Hepatocyte (in vitro differentiated cells): ENCODE results near the gene LPP. TPM values are rescaled to one million over a fixed set of nuclear protein-coding genes. Genes with fewer than 3 reads are reported as not detected.

Experiments
- DNase-seq: peaks from one replicate; pipeline ENCODE4 v3.0.0-alpha.2; 2016; ENCODE audit warnings: low spot score
- H2AFZ ChIP-seq: fragments of 200-600 bp; sonication (generic); 2 replicates; pipeline ENCODE4 v1.6.0; 2016; ENCODE audit warnings: antibody characterized with exemption, mild to moderate bottlenecking
- H3K27ac ChIP-seq: fragments of 200-600 bp; sonication (generic); 2 replicates; pipeline ENCODE4 v1.5.1; 2016; ENCODE audit warnings: mild to moderate bottlenecking
- H3K27me3 ChIP-seq: fragments of 200-600 bp; sonication (generic); 2 replicates; pipeline ENCODE4 v1.6.1; 2016
- H3K36me3 ChIP-seq: fragments of 200-600 bp; sonication (generic); replicated peaks from 2 replicates; pipeline ENCODE4 v1.5.1; 2016; ENCODE audit warnings: low read depth; ENCODE audit not compliant: insufficient read depth
- H3K4me1 ChIP-seq: fragments of 200-600 bp; sonication (generic); 2 replicates; pipeline ENCODE4 v1.5.1; 2016; ENCODE audit warnings: mild to moderate bottlenecking, moderate library complexity; ENCODE audit not compliant: insufficient read depth
- H3K4me2 ChIP-seq: fragments of 200-600 bp; sonication (generic); 2 replicates; pipeline ENCODE4 v1.6.0; 2016
- H3K4me3 ChIP-seq: fragments of 200-600 bp; sonication (generic); 2 replicates; pipeline ENCODE4 v1.5.1; 2016; ENCODE audit warnings: mild to moderate bottlenecking
- H3K79me2 ChIP-seq: fragments of 200-600 bp; sonication (generic); 2 replicates; pipeline ENCODE4 v1.6.0; 2017; ENCODE audit warnings: mild to moderate bottlenecking
- H3K9me2 ChIP-seq: fragments of 200-600 bp; sonication (generic); replicated peaks from 2 replicates; pipeline ENCODE4 v1.6.0; 2017; ENCODE audit warnings: mild to moderate bottlenecking; ENCODE audit not compliant: insufficient read depth
- H3K9me3 ChIP-seq: fragments of 200-600 bp; sonication (generic); 2 replicates; pipeline ENCODE4 v1.5.1; 2016; ENCODE audit warnings: low read depth, mild to moderate bottlenecking
- H4K20me1 ChIP-seq: fragments of 200-600 bp; sonication (generic); 2 replicates; pipeline ENCODE4 v1.6.0; 2016; ENCODE audit warnings: mild to moderate bottlenecking; ENCODE audit not compliant: insufficient read depth, poor library complexity, severe bottlenecking
- EZH2 ChIP-seq: fragments of 200-600 bp; sonication (generic); IDR thresholded peaks from 2 replicates; pipeline ENCODE4 v1.6.1; 2016; ENCODE audit warnings: antibody characterized with exemption, mild to moderate bottlenecking, borderline replicate concordance
- EZH2phosphoT487 ChIP-seq: fragments of 200-600 bp; sonication (generic); IDR thresholded peaks from one replicate; pipeline ENCODE4 v1.6.1; 2018; ENCODE audit warnings: antibody characterized with exemption, mild to moderate bottlenecking, low read depth, moderate library complexity; ENCODE audit not compliant: unreplicated experiment, severe bottlenecking
- WGBS: methylation state at CpG from one replicate; pipeline ENCODE4 v1.1.6; 2016; ENCODE audit warnings: low lambda C conversion rate; ENCODE audit errors: missing lambda C conversion rate; 5-methylcytosine and 5-hydroxymethylcytosine counted together
- polyA plus RNA-seq: library from polyadenylated mRNA; unstranded; fragments of >200 nt; fragmentation: Nextera tagmentation; extraction: Ambion mirVana; gene quantifications from 2 replicates; pipeline ENCODE4 v1.2.1, GENCODE V29; 2016
- total RNA-seq: library from RNA; depleted of rRNA; stranded (reverse); fragments of >200 nt; gene quantifications from 2 replicates; pipeline ENCODE4 v1.2.3, GENCODE V29; 2014
- TF ChIP-seq, protein P1 (sequence below): fragments of 200-600 bp; sonication (generic); IDR thresholded peaks from 2 replicates; pipeline ENCODE4 v1.5.1; 2016; ENCODE audit warnings: antibody characterized with exemption, mild to moderate bottlenecking; ENCODE audit not compliant: poor library complexity

LPP gene
- total and polyA plus RNA-seq, 2 experiments from 2014 or later = 53.2 to 73.8 TPM

DNA sequence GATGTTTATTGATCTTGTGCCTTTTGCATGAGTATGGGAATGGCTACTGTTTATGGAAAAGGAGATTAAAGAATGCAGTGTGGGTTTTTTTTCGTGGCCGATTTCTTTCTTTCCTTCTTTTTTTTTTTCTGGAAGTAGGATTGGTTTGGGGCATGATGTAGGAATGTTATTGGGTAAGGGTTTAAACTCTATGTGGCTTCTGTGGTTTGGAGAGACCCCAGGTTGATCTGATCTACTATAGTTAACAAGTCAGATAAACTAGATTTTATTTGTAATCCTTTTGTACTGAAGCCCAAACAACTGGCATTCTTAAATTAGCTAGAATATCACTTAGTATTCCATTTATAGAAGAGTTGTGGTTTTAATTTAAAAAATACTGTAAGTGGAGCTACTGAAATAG, 304.8 kb downstream of the LPP start:
- H3K79me2 ChIP-seq = peaks cover 39% of the 10 kb centered on the region
- no peaks in the 10 kb centered on the region for H3K9me3 ChIP-seq
- no peaks in the 10 kb centered on the region for H4K20me1 ChIP-seq
- no peak overlapping the region for H2AFZ ChIP-seq
- DNase-seq = no peak
- H3K27ac ChIP-seq = no peak overlapping the region
- H3K4me3 ChIP-seq = no peak overlapping the region
- TF ChIP-seq, protein P1, sequence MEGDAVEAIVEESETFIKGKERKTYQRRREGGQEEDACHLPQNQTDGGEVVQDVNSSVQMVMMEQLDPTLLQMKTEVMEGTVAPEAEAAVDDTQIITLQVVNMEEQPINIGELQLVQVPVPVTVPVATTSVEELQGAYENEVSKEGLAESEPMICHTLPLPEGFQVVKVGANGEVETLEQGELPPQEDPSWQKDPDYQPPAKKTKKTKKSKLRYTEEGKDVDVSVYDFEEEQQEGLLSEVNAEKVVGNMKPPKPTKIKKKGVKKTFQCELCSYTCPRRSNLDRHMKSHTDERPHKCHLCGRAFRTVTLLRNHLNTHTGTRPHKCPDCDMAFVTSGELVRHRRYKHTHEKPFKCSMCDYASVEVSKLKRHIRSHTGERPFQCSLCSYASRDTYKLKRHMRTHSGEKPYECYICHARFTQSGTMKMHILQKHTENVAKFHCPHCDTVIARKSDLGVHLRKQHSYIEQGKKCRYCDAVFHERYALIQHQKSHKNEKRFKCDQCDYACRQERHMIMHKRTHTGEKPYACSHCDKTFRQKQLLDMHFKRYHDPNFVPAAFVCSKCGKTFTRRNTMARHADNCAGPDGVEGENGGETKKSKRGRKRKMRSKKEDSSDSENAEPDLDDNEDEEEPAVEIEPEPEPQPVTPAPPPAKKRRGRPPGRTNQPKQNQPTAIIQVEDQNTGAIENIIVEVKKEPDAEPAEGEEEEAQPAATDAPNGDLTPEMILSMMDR = no peak
- no peak for TF ChIP-seq EZH2phosphoT487
- no peak for TF ChIP-seq EZH2
- H3K9me2 ChIP-seq = no peaks in the 10 kb centered on the region
- no peak overlapping the region for H3K4me2 ChIP-seq
- H3K4me1 ChIP-seq = no peaks in the 10 kb centered on the region
- WGBS = 94% methylated on average over 2 of the region's 2 CpGs
- no peaks in the 10 kb centered on the region for H3K36me3 ChIP-seq
- no peaks in the 10 kb centered on the region for H3K27me3 ChIP-seq

DNA sequence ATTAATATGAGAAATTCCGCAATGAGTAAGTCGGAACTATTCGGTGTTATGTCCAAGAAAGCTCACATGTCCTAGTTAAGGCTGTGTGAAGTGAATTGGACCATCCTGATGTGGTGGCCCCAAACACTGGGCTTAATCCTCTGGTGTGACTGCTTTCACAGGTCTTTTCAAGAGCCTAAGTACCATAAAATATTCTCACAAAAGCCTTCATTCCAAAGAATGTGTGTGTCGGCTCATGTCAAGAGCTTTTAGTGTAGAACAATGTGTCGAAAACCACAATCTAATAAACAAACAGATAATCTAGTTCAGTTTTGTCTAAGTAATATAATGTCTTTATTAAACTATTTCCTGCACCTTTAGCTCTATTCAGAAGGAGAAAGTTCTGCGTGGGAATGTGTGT, 311.4 kb downstream of the LPP start:
- Histone ChIP-seq H3K9me2 (no peaks in the 10 kb centered on the region), H3K36me3 (no peaks in the 10 kb centered on the region), H3K27me3 (no peaks in the 10 kb centered on the region), H3K4me3 (no peak overlapping the region), H3K79me2 (peaks cover 36% of the 10 kb centered on the region), H2AFZ (no peak overlapping the region), H3K4me2 (no peak overlapping the region), H4K20me1 (no peaks in the 10 kb centered on the region), H3K27ac (no peak overlapping the region), H3K9me3 (no peaks in the 10 kb centered on the region), H3K4me1 (no peaks in the 10 kb centered on the region)
- WGBS = 89% methylated on average over 6 of the region's 6 CpGs
- TF ChIP-seq EZH2phosphoT487 (no peak), EZH2 (no peak)
- TF ChIP-seq, protein P1 = no peak
- no peak for DNase-seq

DNA sequence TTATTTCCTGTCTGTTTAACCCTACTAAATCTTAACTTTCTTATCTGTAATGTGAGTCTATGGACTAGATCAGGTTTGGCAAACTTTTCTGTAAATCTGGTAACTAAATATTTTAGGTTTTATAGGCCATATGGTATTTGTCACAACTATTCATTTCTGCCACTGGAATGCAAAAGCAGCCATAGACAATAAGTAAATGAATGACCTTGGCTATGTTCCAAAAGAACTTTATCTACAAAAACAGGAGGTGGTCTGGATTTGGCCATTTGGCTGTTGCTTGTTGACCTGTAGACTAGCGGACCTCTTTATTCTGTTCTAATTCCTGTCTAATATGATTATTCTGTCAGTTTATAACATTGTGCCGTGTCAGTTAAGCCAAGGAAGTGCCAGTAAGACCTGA, 314.2 kb downstream of the LPP start:
- Histone ChIP-seq H3K27me3 (no peaks in the 10 kb centered on the region), H3K4me2 (no peak overlapping the region), H3K9me2 (no peaks in the 10 kb centered on the region), H3K27ac (no peak overlapping the region), H3K4me3 (no peak overlapping the region), H3K9me3 (no peaks in the 10 kb centered on the region), H3K79me2 (peaks cover 36% of the 10 kb centered on the region), H3K36me3 (no peaks in the 10 kb centered on the region), H4K20me1 (no peaks in the 10 kb centered on the region), H2AFZ (no peak overlapping the region), H3K4me1 (no peaks in the 10 kb centered on the region)
- DNase-seq = no peak
- TF ChIP-seq, protein P1 = no peak
- TF ChIP-seq EZH2phosphoT487 (no peak), EZH2 (no peak)
- WGBS = 90% methylated on average over 2 of the region's 2 CpGs

DNA sequence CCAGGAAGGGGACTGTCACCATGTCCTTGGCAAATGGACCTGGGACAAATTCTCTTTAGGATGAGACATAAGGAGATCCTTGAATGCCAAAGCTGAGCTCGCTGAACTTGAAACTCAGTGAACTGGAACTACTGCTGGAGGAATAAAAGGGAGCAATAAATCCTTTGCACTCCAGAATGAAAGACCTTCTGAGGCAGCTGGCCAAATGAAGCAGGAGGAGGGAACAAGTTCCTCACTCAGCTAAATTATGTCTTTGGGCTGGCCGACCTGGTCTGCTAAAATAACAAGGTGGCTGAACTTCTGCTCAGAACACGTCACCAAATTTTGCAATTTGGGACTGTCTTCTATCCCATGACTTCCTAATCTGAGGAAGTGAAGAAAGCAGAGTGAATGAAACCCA, 314.7 kb downstream of the LPP start:
- no peak overlapping the region for H3K4me2 ChIP-seq
- DNase-seq = no peak
- H3K4me3 ChIP-seq = no peak overlapping the region
- H3K36me3 ChIP-seq = no peaks in the 10 kb centered on the region
- H3K9me3 ChIP-seq = no peaks in the 10 kb centered on the region
- H4K20me1 ChIP-seq = no peaks in the 10 kb centered on the region
- no peaks in the 10 kb centered on the region for H3K4me1 ChIP-seq
- TF ChIP-seq, protein P1 = no peak
- no peak for TF ChIP-seq EZH2phosphoT487
- no peak for TF ChIP-seq EZH2
- H2AFZ ChIP-seq = no peak overlapping the region
- H3K79me2 ChIP-seq = peaks cover 38% of the 10 kb centered on the region
- no peak overlapping the region for H3K27ac ChIP-seq
- 98% methylated on average over 3 of the region's 3 CpGs for WGBS
- H3K9me2 ChIP-seq = no peaks in the 10 kb centered on the region
- no peaks in the 10 kb centered on the region for H3K27me3 ChIP-seq
